ENCODE measurements around the gene SOCS3.

DNA sequence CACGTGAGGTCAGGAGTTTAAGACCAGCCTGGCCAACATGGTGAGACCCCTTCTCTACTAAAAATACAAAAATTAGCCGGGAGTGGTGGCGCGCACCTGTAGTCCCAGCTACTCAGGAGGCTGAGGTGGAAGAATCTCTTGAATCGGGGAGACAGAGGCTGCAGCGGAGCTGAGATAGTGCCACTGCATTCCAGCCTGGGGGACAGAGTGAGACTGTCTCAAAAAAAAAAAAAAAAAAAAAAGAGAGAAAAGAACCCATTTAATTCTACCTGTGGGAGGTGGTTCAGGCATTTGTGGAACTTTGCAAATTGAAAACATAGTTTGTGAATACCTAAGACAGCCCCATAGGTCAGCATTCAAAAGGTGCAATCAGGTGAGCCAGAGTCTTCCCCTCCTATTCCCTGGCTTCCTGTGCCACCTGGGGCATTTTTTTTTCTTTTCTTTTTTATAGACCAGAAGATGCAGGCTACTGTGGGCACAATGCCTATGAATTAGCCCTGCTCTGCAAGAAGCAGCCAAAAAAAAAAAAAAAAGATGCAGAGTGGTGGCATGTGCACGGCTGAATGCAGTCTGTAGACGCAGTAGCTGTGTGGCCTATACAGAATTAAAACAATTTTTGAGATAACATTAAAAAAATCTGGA, 9.1 kb upstream of the SOCS3 start:
- TF ChIP-seq, protein P1, sequence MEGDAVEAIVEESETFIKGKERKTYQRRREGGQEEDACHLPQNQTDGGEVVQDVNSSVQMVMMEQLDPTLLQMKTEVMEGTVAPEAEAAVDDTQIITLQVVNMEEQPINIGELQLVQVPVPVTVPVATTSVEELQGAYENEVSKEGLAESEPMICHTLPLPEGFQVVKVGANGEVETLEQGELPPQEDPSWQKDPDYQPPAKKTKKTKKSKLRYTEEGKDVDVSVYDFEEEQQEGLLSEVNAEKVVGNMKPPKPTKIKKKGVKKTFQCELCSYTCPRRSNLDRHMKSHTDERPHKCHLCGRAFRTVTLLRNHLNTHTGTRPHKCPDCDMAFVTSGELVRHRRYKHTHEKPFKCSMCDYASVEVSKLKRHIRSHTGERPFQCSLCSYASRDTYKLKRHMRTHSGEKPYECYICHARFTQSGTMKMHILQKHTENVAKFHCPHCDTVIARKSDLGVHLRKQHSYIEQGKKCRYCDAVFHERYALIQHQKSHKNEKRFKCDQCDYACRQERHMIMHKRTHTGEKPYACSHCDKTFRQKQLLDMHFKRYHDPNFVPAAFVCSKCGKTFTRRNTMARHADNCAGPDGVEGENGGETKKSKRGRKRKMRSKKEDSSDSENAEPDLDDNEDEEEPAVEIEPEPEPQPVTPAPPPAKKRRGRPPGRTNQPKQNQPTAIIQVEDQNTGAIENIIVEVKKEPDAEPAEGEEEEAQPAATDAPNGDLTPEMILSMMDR (IDR thresholded peaks at IDR 0.05; ENCODE audit: low read depth, low read length, poor library complexity, severe bottlenecking): no peak
- no peak for TF ChIP-seq EZH2phosphoT487 (IDR thresholded peaks at IDR 0.05; ENCODE audit: borderline replicate concordance, low read length)

Measured in DOHH2 (cell line).